Gastroesophageal sphincter (tissue), 4 donors: Measurements from ENCODE around the gene DIPK1A. TPM values are rescaled to one million over a fixed set of nuclear protein-coding genes. Genes with fewer than 3 reads are reported as not detected.

Source experiments
- ATAC-seq: fragments of 150-250 bp; one replicate; pipeline ENCODE4 v1.9.1; 2016; ENCODE audit warnings: mild to moderate bottlenecking, moderate library complexity
- H3K27ac ChIP-seq, 4 donors: fragments of 200-600 bp; sonication (generic) in 3 of 4; 1 replicate in 3 of 4; 2 replicates in 1 of 4; pipeline ENCODE4 v1.5.1; 2016 to 2019
- H3K27me3 ChIP-seq: fragments of 200-600 bp; sonication (generic); one replicate; pipeline ENCODE4 v1.5.1; 2019
- H3K36me3 ChIP-seq, 2 donors: fragments of 200-600 bp; sonication (generic); one replicate each; pipeline ENCODE4 v1.5.1; 2019; ENCODE audit warnings: control low read depth in 1 of 2
- H3K4me1 ChIP-seq, 3 donors: fragments of 200-600 bp; sonication (generic); 1 replicate in 2 of 3; 2 replicates in 1 of 3; pipeline ENCODE4 v1.5.1; 2016 to 2019; ENCODE audit warnings: control low read depth in 2 of 3
- H3K4me3 ChIP-seq, 2 donors: fragments of 200-600 bp; sonication (generic); one replicate each; pipeline ENCODE4 v1.5.1; 2019; ENCODE audit warnings: mild to moderate bottlenecking in 1 of 2, moderate library complexity in 1 of 2
- H3K9me3 ChIP-seq, 3 donors: fragments of 200-600 bp; sonication (generic); one replicate each; pipeline ENCODE4 v1.5.1; 2017 to 2019; ENCODE audit warnings: control low read depth in 2 of 3
- EP300 ChIP-seq: sonication (generic); formaldehyde crosslinking; IDR thresholded peaks from one replicate; pipeline ENCODE4 v1.6.1; 2017; ENCODE audit warnings: antibody characterized with exemption, mild to moderate bottlenecking
- POLR2A ChIP-seq, 2 donors: fragments of 450-650 bp; IDR thresholded peaks; one replicate each; pipeline ENCODE4 v1.6.1; 2017; ENCODE audit warnings: antibody characterized with exemption in 2 of 2, mild to moderate bottlenecking in 2 of 2, moderate library complexity in 1 of 2
- POLR2AphosphoS5 ChIP-seq: sonication (generic); formaldehyde crosslinking; IDR thresholded peaks from one replicate; pipeline ENCODE4 v1.6.1; 2017; ENCODE audit warnings: antibody characterized with exemption
- WGBS, 2 donors: methylation state at CpG; one replicate each; pipeline ENCODE4 v1.1.5; 2018; ENCODE audit warnings: low coverage in 1 of 2; 5-methylcytosine and 5-hydroxymethylcytosine counted together
- total RNA-seq, 4 donors: library from RNA; depleted of rRNA; stranded (reverse); fragments of >200 nt; gene quantifications; one replicate each; pipeline ENCODE4 v1.1.0, GENCODE V29; 2016
- TF ChIP-seq, protein P1 (sequence below), 4 experiments: fragments of 200-600 bp in 2 of 4; fragments of 450-650 bp in 2 of 4; sonication (generic) in 1 of 4; IDR thresholded peaks; one replicate each; pipeline ENCODE4 v1.5.1; 2017 to 2019; ENCODE audit warnings: antibody characterized with exemption in 4 of 4, mild to moderate bottlenecking in 2 of 4, moderate library complexity in 2 of 4

Gene DIPK1A
- total RNA-seq, 4 donors from 2014 or later: 10.2 to 39.2 (median 32.9) TPM

DNA sequence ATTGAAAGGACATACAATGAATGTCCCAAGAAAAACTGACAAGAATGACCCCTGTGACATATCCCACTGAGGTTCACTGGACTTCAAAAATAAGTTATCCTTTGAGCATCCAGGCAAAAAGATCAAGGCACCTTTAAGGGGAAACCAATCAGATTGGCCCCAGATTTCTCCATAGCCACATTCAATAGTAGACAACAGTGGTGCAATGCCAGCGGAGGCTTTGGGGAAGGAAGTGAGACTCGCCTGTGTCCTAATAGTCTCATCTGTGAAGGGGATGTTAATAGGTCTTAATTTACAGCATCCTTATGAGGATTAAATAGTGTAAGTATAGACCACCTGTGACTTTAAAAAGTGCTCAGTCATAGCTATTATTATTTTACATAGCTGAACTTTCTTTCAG, 108.0 kb downstream of the DIPK1A start:
- Histone ChIP-seq H3K27ac (no peak overlapping the region), H3K4me1 (peaks cover 0 to 14% (median 0%) of the 10 kb centered on the region in 3 donors), H3K36me3 (peaks cover 0 to 16% of the 10 kb centered on the region in 2 donors), H3K9me3 (no peaks in the 10 kb centered on the region), H3K27me3 (no peaks in the 10 kb centered on the region), H3K4me3 (no peak overlapping the region)
- WGBS, 2 donors: 75 to 81% methylated on average over 2 of the region's 2 CpGs
- ATAC-seq: no peak
- no peak for TF ChIP-seq EP300
- TF ChIP-seq POLR2AphosphoS5: no peak
- TF ChIP-seq, protein P1, sequence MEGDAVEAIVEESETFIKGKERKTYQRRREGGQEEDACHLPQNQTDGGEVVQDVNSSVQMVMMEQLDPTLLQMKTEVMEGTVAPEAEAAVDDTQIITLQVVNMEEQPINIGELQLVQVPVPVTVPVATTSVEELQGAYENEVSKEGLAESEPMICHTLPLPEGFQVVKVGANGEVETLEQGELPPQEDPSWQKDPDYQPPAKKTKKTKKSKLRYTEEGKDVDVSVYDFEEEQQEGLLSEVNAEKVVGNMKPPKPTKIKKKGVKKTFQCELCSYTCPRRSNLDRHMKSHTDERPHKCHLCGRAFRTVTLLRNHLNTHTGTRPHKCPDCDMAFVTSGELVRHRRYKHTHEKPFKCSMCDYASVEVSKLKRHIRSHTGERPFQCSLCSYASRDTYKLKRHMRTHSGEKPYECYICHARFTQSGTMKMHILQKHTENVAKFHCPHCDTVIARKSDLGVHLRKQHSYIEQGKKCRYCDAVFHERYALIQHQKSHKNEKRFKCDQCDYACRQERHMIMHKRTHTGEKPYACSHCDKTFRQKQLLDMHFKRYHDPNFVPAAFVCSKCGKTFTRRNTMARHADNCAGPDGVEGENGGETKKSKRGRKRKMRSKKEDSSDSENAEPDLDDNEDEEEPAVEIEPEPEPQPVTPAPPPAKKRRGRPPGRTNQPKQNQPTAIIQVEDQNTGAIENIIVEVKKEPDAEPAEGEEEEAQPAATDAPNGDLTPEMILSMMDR (IDR thresholded peaks at IDR 0.05): no peak
- TF ChIP-seq POLR2A (IDR thresholded peaks at IDR 0.05): no peak

DNA sequence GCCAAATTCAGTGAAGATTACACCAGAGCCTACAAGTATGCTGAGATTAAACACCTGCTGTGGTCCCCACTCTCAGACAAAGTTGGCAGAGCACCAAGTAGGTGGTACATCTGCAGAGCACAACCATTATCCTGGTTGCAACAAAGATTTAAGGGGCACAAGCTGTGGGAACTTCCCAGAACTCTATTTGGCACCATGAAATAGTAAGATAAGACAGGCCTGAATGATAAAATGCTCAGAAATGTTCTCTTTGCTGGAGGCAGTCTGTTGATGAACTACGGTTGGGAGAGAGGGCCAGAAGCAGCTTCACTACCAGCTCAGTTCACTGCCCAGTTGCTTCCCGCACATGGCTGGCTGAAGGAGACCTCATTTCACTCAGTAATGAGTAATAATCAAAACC, 109.5 kb downstream of the DIPK1A start:
- H3K4me1 ChIP-seq: peaks cover 0 to 14% (median 0%) of the 10 kb centered on the region in 3 donors
- no peaks in the 10 kb centered on the region for H3K9me3 ChIP-seq
- 35 to 63% methylated on average over 2 of the region's 2 CpGs for WGBS, 2 donors
- H3K4me3 ChIP-seq: no peak overlapping the region
- H3K36me3 ChIP-seq: peaks cover 0 to 16% of the 10 kb centered on the region in 2 donors
- H3K27me3 ChIP-seq: no peaks in the 10 kb centered on the region
- ATAC-seq: no peak
- TF ChIP-seq, protein P1 (IDR thresholded peaks at IDR 0.05): no peak
- TF ChIP-seq POLR2A (IDR thresholded peaks at IDR 0.05): no peak
- no peak for TF ChIP-seq POLR2AphosphoS5
- TF ChIP-seq EP300: no peak
- no peak overlapping the region for H3K27ac ChIP-seq

DNA sequence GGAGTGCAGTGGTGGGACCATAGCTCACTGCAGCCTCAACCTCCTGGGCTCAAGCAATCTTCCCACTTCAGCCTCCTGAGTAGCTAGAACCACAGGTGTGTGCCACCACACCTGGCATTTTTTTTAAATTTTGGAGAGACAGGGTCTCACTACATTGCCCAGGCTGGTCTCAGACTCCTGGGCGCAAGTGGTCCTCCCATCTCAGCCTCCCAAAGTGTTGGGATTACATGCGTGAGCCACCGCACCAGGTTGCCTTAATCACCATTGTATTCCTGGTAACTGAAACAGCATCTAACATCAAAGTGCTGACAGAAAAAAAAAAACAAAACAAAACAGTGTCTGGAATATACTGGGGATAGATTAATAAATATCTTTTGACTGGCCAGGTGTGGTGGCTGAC, 111.2 kb downstream of the DIPK1A start:
- Histone ChIP-seq H3K36me3 (peaks cover 0 to 16% of the 10 kb centered on the region in 2 donors), H3K4me1 (peaks cover 0 to 14% (median 0%) of the 10 kb centered on the region in 3 donors), H3K9me3 (no peaks in the 10 kb centered on the region), H3K27ac (no peak overlapping the region), H3K27me3 (no peaks in the 10 kb centered on the region), H3K4me3 (no peak overlapping the region)
- WGBS, 2 donors: 100% methylated on average over 3 of the region's 3 CpGs
- no peak for ATAC-seq
- TF ChIP-seq POLR2AphosphoS5: no peak
- no peak for TF ChIP-seq POLR2A (IDR thresholded peaks at IDR 0.05)
- TF ChIP-seq, protein P1 (IDR thresholded peaks at IDR 0.05): no peak

DNA sequence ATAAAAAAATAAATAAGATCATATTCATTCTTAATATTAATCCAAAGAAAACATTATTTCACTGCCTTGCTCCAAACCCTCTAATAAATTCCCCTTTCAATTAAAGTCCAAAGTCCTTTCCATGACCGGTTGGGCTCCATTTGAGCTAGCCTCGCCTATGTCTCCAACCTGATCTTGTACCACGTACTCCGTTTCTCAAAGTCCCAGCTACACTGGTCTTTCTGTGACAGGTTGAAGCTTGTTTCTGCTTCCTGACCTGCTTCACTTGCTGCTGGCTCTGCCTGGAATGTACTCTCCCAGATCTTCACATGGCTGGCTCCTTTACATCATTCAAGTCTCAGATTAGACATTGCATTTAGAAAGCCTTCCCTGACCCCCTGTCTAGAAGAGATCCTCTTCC, 113.1 kb downstream of the DIPK1A start:
- H3K27ac ChIP-seq: no peak overlapping the region
- TF ChIP-seq EP300 (no peak), POLR2AphosphoS5 (no peak), POLR2A (IDR thresholded peaks at IDR 0.05) (no peak)
- TF ChIP-seq, protein P1 (IDR thresholded peaks at IDR 0.05): no peak
- H3K9me3 ChIP-seq: no peaks in the 10 kb centered on the region
- ATAC-seq: no peak
- H3K36me3 ChIP-seq: peaks cover 0 to 30% of the 10 kb centered on the region in 2 donors
- peaks cover 0 to 14% (median 0%) of the 10 kb centered on the region in 3 donors for H3K4me1 ChIP-seq
- WGBS, 2 donors: 77 to 86% methylated on average over 4 of the region's 4 CpGs
- no peaks in the 10 kb centered on the region for H3K27me3 ChIP-seq
- no peak overlapping the region for H3K4me3 ChIP-seq

DNA sequence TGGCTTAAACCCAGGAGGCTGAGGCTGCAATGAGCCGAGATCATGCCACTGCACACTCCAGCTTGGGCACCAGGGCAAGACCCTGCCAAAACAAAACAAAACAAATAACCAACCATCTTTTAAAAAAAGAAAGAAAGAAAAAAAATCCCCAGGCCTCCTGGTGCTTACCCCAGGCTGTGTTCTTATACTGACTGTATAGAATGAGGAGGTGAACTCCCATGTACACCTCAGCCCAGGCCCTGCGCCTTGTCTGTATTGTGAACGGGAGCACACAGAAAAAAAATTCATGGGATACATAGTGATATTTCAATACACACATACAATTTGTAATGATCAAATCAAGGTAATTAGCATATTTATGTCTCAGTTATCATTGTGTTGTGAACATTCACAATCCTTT, 115.4 kb downstream of the DIPK1A start:
- H3K27ac ChIP-seq: no peak overlapping the region
- H3K4me1 ChIP-seq: peaks cover 0 to 4% (median 0%) of the 10 kb centered on the region in 3 donors
- WGBS, 2 donors: 64 to 69% methylated on average over 3 of the region's 3 CpGs
- no peaks in the 10 kb centered on the region for H3K9me3 ChIP-seq
- H3K4me3 ChIP-seq: no peak overlapping the region
- no peaks in the 10 kb centered on the region for H3K27me3 ChIP-seq
- TF ChIP-seq EP300 (no peak), POLR2A (IDR thresholded peaks at IDR 0.05) (no peak), POLR2AphosphoS5 (no peak)
- TF ChIP-seq, protein P1 (IDR thresholded peaks at IDR 0.05): no peak
- ATAC-seq: no peak
- H3K36me3 ChIP-seq: peaks cover 4 to 53% of the 10 kb centered on the region in 2 donors
